ENCODE data around the gene GH1.

Gene GH1

GRCh38 chr17:63945784-63946439, 27.3 kb upstream of the GH1 start:
- no peak for DNase-seq (ENCODE audit: low read depth in 1 of 2, low spot score in 1 of 2)

GRCh38 chr17:63944736-63945499, 26.3 kb upstream of the GH1 start:
- DNase-seq (ENCODE audit: low read depth in 1 of 2, low spot score in 1 of 2) = no peak

- no peak for DNase-seq (ENCODE audit: low read depth in 1 of 2, low spot score in 1 of 2)
These were observed 25.1 kb upstream of the GH1 start for GRCh38 chr17:63943745-63944144.

- no peak for DNase-seq (ENCODE audit: low read depth in 1 of 2, low spot score in 1 of 2)
These were observed 23.8 kb upstream of the GH1 start for GRCh38 chr17:63942309-63942985.

- DNase-seq (ENCODE audit: low read depth in 1 of 2, low spot score in 1 of 2) = no peak
These were observed 23.1 kb upstream of the GH1 start for GRCh38 chr17:63941751-63942150.

- DNase-seq (ENCODE audit: low read depth in 1 of 2, low spot score in 1 of 2) = no peak
These were observed 22.5 kb upstream of the GH1 start for GRCh38 chr17:63941162-63941561.

- no peak for DNase-seq (ENCODE audit: low read depth in 1 of 2, low spot score in 1 of 2)
These were observed 21.9 kb upstream of the GH1 start for GRCh38 chr17:63940584-63940983.

GRCh38 chr17:63939884-63940283, 21.2 kb upstream of the GH1 start:
- no peak for DNase-seq (ENCODE audit: low read depth in 1 of 2, low spot score in 1 of 2)

- no peak for DNase-seq (ENCODE audit: low read depth in 1 of 2, low spot score in 1 of 2)
These were observed 20.8 kb upstream of the GH1 start for GRCh38 chr17:63939401-63939800.

- no peak for DNase-seq (ENCODE audit: low read depth in 1 of 2, low spot score in 1 of 2)
These were observed 19.3 kb upstream of the GH1 start for GRCh38 chr17:63937920-63938319.

GRCh38 chr17:63937319-63937718, 18.7 kb upstream of the GH1 start:
- no peak for DNase-seq (ENCODE audit: low read depth in 1 of 2, low spot score in 1 of 2)

GRCh38 chr17:63934183-63935112, 15.8 kb upstream of the GH1 start:
- DNase-seq (ENCODE audit: low read depth in 1 of 2, low spot score in 1 of 2) = no peak

GRCh38 chr17:63933598-63933997, 15.0 kb upstream of the GH1 start:
- DNase-seq (ENCODE audit: low read depth in 1 of 2, low spot score in 1 of 2) = no peak

- no peak for DNase-seq (ENCODE audit: low read depth in 1 of 2, low spot score in 1 of 2)
These were observed 14.1 kb upstream of the GH1 start for GRCh38 chr17:63932721-63933120.

- peak in 1 of 2 donors; percentile 19 for DNase-seq (ENCODE audit: low read depth in 1 of 2, low spot score in 1 of 2)
These were observed 13.4 kb upstream of the GH1 start, which contains the start of gene CD79B for GRCh38 chr17:63931981-63932561. TSS of gene CD79B (minus strand) at chr17:63932331. CDS start at chr17:63932261, 70 bp downstream.

GRCh38 chr17:63930951-63931575, 12.4 kb upstream of the GH1 start:
- DNase-seq (ENCODE audit: low read depth in 1 of 2, low spot score in 1 of 2) = peak; percentile 35 to 37

GRCh38 chr17:63929860-63930766, 11.5 kb upstream of the GH1 start:
- DNase-seq (ENCODE audit: low read depth in 1 of 2, low spot score in 1 of 2) = no peak

GRCh38 chr17:63928966-63929695, 10.5 kb upstream of the GH1 start:
- no peak for DNase-seq (ENCODE audit: low read depth in 1 of 2, low spot score in 1 of 2)
